Activated naive CD8-positive, alpha-beta T cell (primary cell): Measurements from ENCODE around the gene TGM4.
"Not testable (repeated sequence)": the region's sequence is repeated elsewhere in the genome, so short reads cannot be mapped to it uniquely, and the experiment has no call there.

ENCODE experiments used
- H3K27ac Mint-ChIP-seq: one replicate; pipeline ENCODE4 v1.8.0; 2021; ENCODE audit warnings: mixed read lengths
- H3K27me3 Mint-ChIP-seq: one replicate; pipeline ENCODE4 v1.8.0; 2021; ENCODE audit warnings: mixed read lengths
- H3K36me3 Mint-ChIP-seq: one replicate; pipeline ENCODE4 v1.8.0; 2021; ENCODE audit warnings: mixed read lengths
- H3K4me1 Mint-ChIP-seq: one replicate; pipeline ENCODE4 v1.8.0; 2021; ENCODE audit warnings: low read depth, mixed read lengths
- H3K4me3 Mint-ChIP-seq: one replicate; pipeline ENCODE4 v1.8.0; 2021; ENCODE audit warnings: mild to moderate bottlenecking, mixed read lengths
- H3K9me3 Mint-ChIP-seq: one replicate; pipeline ENCODE4 v1.8.0; 2021; ENCODE audit warnings: low read depth, mixed read lengths

Gene TGM4

DNA sequence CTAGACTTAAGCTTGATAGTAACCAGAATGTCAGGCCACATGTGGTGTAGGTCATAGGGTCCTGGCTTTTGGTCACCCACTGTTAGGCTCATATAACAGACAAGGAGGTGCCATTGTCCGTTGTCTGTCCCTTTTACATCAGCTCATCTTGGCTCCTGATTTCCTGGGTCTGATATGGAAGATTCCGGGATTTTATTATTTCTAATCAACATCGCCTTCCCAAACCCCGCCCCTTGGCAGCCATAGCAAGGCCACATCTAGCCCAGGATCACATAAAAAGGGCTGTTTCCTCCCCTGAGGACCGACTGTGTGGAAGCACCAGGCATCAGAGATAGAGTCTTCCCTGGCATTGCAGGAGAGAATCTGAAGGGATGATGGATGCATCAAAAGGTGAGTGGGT lies at the start of gene TGM4:
Gene TGM4, plus strand, starts transcription at position 301 of the 400 bp plus-strand sequence. Its CDS starts 71 bp downstream, at position 372.
- Mint-ChIP-seq H3K27me3 (peaks cover 2% of the 10 kb centered on the region), H3K4me3 (no peak within 1 kb of the TSS), H3K9me3 (no peaks in the 10 kb centered on the region), H3K36me3 (no peaks in the 10 kb centered on the region), H3K27ac (no peak within 1 kb of the TSS), H3K4me1 (no peaks in the 10 kb centered on the region)

DNA sequence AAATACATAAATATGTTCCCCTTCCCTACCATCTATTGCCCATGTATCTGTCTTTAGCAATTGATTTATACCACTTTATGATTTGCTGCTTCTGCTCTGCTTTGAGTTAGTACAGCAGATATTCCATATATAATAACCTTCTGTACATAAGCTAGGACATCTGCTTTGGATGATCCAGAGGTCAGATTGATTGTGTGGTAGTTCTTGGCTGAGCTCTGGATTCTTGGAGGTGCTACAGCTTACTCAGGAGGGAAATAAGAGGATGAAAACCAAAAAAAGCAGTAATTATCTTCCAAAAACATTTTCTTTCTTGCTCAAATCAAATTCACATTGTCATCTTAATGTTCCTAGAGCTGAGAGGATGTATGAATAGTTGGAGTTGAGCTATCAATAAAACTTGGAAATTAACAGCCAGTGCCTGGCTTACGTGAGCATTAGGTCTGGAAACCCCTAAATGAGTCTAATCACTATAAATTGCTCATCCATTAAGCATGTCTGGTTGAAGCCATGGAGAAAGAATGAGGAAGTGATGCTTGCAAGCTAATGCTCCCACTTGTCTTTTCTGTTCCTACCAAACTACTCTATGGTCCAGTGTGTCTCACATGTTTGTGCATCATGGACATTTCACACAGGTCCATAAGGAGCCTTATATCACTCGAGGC lies 49.0 kb upstream of the TGM4 start:
- Mint-ChIP-seq H3K27ac (no peak overlapping the region), H3K27me3 (no peaks in the 10 kb centered on the region), H3K4me1 (no peaks in the 10 kb centered on the region), H3K36me3 (no peaks in the 10 kb centered on the region), H3K9me3 (no peaks in the 10 kb centered on the region), H3K4me3 (no peak overlapping the region)

DNA sequence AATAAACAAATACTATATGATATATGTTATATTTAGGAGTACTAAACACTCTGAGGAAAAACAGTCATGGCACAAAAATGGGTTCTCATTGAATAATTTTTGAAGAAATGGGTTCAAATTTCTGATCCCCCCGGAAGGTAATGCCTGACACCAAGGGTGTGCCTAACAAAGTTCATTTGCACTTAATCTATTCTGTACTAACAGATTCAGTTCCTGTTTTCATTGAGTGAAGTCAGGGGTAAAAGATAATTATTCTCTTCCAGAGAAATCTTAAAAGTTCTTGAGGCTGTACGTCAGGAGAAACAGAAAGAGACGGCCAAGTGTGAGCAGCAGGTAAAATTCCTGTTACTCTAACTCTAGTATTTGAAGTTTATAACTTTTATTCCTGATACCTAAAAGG lies 47.2 kb upstream of the TGM4 start:
- Mint-ChIP-seq H3K36me3 (no peaks in the 10 kb centered on the region), H3K9me3 (no peaks in the 10 kb centered on the region), H3K27me3 (no peaks in the 10 kb centered on the region), H3K4me1 (no peaks in the 10 kb centered on the region), H3K4me3 (no peak overlapping the region), H3K27ac (no peak overlapping the region)

DNA sequence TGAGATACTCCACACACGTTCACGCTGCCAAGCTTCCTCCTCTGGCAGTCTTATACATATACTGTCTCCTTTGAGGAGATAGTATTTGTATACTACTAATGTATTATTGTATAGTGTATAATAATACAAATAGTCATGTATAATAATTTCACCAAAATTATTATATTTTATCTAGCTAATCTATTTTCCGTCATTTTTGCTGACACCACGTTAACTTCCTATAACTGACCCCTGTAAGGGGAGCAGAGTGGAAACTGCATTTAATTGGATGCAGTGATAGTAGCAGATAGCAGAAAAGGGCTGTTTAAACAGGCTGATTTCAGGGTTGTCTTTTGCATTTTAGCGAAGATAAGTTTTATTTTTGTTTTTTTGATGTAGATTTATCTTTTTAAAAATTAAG lies 43.2 kb upstream of the TGM4 start:
- Mint-ChIP-seq H3K9me3 (no peaks in the 10 kb centered on the region), H3K27ac (no peak overlapping the region), H3K27me3 (no peaks in the 10 kb centered on the region), H3K4me1 (no peaks in the 10 kb centered on the region), H3K36me3 (peaks cover 4% of the 10 kb centered on the region), H3K4me3 (no peak overlapping the region)

DNA sequence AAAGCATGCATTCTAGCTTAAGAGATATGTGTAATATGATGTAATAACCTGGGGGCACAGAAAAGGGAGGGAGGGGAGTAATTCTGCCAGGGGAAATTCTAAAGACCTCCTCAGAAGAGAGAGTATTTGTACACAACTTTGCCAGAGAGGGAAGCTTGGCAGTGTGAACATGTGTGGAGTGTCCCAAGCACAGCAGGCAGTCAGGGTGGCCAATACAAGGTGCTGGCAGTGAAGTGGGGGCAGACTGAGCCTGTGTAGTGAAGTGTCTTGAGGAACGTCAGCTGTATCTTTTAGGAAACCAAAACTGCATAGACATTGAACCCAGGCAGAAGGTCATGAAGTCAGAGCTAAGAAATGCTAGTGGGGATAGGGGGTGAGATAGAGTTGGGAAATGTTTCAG lies 42.4 kb upstream of the TGM4 start:
- H3K4me3 Mint-ChIP-seq, result no peak overlapping the region
- no peak overlapping the region for H3K27ac Mint-ChIP-seq
- H3K4me1 Mint-ChIP-seq, result no peaks in the 10 kb centered on the region
- peaks cover 6% of the 10 kb centered on the region for H3K36me3 Mint-ChIP-seq
- H3K9me3 Mint-ChIP-seq, result peaks cover 6% of the 10 kb centered on the region
- H3K27me3 Mint-ChIP-seq, result no peaks in the 10 kb centered on the region

DNA sequence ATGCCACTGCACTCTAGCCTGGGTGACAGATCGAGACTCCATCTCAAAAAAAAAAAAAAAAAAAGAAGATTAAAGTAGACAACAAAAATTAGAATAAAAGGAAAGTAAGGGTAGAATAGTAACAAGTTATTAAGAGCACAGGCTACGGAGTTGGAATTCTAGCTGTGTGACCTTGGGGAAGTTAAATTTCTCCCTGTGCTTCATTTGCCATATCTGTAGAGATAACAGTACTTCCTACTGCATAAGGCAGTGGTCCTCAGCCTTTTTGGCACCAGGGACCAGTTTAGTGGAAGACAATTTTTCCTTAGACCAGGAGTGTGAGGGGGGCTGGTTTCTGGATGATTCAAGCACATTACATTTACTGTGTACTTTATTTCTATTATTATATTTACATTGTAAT lies 41.4 kb upstream of the TGM4 start:
- Mint-ChIP-seq H3K4me1 (no peaks in the 10 kb centered on the region), H3K27ac (no peak overlapping the region), H3K36me3 (peaks cover 6% of the 10 kb centered on the region), H3K9me3 (peaks cover 11% of the 10 kb centered on the region), H3K27me3 (no peaks in the 10 kb centered on the region), H3K4me3 (no peak overlapping the region)

DNA sequence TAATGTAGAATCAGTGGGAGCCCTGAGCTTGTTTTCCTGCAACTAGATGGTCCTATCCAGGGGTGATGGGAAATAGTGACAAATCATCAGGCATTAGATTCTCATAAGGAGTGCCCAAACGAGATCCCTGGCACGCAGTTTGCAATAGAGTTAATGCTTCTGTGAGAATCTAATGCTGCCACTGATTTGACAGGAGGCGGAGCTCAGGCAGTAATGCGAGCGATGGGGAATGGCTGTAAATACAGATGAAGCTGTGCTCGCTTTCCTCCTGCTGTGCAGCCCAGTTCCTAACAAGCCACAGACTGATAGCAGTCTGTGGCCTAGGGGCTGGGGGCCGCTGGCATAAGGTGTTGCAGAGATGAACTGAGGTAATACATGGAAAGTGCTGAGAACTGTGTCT lies 41.0 kb upstream of the TGM4 start:
- H3K36me3 Mint-ChIP-seq, result peaks cover 6% of the 10 kb centered on the region
- H3K9me3 Mint-ChIP-seq, result peaks cover 11% of the 10 kb centered on the region
- no peaks in the 10 kb centered on the region for H3K4me1 Mint-ChIP-seq
- H3K27me3 Mint-ChIP-seq, result no peaks in the 10 kb centered on the region
- H3K27ac Mint-ChIP-seq, result no peak overlapping the region
- no peak overlapping the region for H3K4me3 Mint-ChIP-seq

DNA sequence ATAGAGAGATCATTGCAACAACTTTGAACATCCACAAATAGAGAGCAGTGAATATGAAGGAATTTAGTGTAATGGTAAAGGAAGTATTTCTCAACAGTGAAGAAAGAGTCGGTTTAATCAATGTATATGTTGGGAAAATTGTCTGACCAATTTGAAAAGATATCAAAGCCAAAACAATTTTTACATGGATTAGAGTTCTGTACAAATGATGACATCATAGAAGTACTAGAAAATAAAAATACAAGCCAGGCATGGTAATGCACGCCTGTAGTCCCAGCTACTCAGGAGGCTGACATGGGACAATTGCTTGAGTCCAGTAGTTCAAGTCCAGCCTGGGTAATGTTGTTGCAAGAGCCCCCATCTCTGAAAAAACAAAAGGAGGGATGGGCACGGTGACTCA lies 38.7 kb upstream of the TGM4 start:
- peaks cover 13% of the 10 kb centered on the region for H3K36me3 Mint-ChIP-seq
- H3K9me3 Mint-ChIP-seq, result peaks cover 11% of the 10 kb centered on the region
- no peak overlapping the region for H3K27ac Mint-ChIP-seq
- no peak overlapping the region for H3K4me3 Mint-ChIP-seq
- H3K4me1 Mint-ChIP-seq, result no peaks in the 10 kb centered on the region
- no peaks in the 10 kb centered on the region for H3K27me3 Mint-ChIP-seq

DNA sequence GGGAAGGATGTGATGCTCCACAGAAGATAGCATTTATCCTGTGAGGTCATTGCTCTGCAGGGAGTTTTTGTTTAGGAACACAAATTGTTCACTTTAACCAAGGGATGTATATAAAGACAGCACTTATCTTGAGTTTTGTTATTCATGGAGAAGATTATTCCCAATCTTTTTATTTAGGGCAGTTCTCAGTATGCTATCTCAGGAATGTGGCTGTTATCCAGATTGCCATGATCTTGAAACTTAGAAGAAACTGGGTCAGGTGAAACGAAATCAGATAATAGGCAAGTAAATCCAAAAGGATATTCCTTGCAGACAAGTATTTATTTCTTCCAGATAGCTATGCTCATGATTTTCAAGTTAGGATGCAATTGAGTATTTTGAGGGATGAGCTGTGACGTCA lies 32.0 kb upstream of the TGM4 start:
- Mint-ChIP-seq H3K27ac (no peak overlapping the region), H3K4me3 (no peak overlapping the region), H3K4me1 (no peaks in the 10 kb centered on the region), H3K36me3 (peaks cover 10% of the 10 kb centered on the region), H3K9me3 (peaks cover 1% of the 10 kb centered on the region), H3K27me3 (no peaks in the 10 kb centered on the region)

DNA sequence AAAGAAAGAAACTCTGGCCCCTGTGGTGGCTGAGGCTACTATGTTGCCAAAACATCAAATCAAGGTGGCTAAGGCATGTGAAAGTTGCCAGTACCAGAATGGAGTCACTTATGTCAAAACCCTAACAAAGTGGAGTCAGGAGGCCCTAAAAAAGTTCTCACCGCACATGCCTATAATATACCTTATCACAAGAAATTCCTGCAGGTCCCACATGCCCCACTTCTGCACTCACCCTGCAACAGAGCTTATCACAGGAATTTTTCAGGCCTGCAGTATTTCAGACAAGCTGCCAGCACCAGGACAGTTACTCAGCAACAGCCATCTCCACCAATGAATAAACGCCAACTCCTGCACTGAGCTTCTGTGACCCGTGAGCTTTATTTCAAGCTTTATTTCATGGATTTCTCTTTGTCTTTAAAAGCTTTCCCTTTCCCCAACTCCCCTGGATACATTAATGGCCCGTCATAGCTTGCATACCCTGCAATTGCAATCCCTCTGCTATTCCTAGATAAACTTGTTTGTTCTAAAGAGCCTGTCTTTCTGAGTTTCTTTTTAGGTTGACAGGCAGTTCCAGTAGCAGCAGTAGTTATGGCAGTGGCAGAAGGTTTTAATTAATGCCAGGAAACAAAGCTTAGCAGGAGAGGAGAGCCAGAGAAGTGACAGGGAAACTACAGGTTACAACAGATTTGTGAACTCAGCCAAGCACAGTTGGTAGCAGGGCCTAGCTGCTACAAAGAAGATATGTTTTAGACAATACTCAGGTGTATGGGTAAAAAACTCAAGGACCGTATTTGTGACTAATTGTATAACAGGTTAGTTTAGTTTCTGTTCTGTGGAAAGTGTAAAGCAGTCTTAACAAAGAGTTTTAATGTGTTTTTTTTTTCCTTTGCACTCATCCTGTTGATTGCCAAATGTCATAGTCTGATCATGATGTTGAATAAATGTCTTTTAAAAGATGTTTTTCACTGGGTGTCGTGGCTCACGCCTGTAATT lies 28.6 kb upstream of the TGM4 start:
- no peaks in the 10 kb centered on the region for H3K27me3 Mint-ChIP-seq
- no peaks in the 10 kb centered on the region for H3K9me3 Mint-ChIP-seq
- no peaks in the 10 kb centered on the region for H3K4me1 Mint-ChIP-seq
- H3K36me3 Mint-ChIP-seq, result peaks cover 2% of the 10 kb centered on the region
- H3K4me3 Mint-ChIP-seq, result no peak overlapping the region
- H3K27ac Mint-ChIP-seq, result no peak overlapping the region

DNA sequence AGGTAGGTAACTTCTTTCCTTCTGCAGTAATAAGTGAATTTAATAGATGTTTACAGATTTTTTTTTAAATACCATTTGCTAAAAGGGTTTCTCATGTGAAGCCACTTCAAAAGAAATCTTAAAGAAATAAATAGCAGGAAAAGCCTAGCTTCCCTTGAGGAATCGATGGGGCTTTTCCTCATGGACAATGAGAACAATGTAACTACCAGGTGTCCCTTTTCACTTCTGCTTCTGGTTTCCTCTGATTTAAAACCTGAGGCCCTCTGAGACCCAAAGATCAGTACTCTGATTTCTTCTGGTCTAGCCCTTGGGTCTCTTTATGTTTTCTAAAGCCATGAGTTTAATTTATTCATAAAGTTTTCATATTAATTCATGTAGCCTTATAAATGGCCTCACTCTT lies 25.8 kb upstream of the TGM4 start:
- H3K27me3 Mint-ChIP-seq, result no peaks in the 10 kb centered on the region
- no peaks in the 10 kb centered on the region for H3K9me3 Mint-ChIP-seq
- H3K4me1 Mint-ChIP-seq, result no peaks in the 10 kb centered on the region
- H3K4me3 Mint-ChIP-seq, result no peak overlapping the region
- H3K27ac Mint-ChIP-seq, result no peak overlapping the region
- peaks cover 1% of the 10 kb centered on the region for H3K36me3 Mint-ChIP-seq

DNA sequence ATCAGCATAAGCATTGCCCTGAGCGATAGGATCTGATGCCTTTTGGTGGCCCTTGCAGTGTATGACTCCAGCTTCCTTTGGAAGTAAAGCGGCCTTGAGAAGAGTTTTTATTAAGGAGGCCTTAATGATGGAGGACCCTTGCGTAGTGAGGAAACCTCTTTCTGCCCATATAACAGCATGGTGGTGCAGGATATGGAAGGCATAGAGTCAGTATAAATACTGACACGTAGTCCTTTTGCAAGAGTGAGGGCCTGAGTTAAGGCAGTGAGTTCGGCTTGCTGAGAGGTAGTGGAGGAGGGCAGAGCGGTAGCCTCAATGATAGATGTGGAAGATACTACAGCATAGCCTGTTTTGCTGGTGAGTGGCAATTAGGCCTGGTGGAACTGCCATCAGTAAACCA lies 17.7 kb upstream of the TGM4 start:
- H3K4me3 Mint-ChIP-seq, H3K9me3 Mint-ChIP-seq, H3K36me3 Mint-ChIP-seq, H3K27ac Mint-ChIP-seq, H3K4me1 Mint-ChIP-seq, H3K27me3 Mint-ChIP-seq: not testable (repeated sequence)

DNA sequence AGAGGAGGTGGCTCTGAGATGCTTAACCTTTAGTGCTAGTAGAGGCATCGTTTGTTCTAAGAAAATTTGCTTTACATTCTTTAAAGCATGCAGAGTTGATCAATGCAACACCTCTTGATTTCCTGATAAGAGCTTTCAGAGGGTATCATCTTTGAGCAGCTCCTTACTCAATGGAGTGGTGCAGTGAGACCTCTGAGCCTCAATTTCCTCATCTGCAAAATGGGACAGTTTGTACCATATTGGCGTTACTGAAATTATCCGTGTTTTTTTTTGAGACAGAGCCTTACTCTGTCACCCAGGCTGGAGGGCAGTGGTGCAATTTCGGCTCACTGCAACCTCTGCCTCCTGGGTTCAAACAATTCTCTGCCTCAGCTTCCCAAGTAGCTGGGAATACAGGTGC lies 14.3 kb upstream of the TGM4 start:
- Mint-ChIP-seq H3K36me3 (peaks cover 3% of the 10 kb centered on the region), H3K9me3 (no peaks in the 10 kb centered on the region), H3K27me3 (no peaks in the 10 kb centered on the region), H3K27ac (no peak overlapping the region), H3K4me1 (peaks cover 31% of the 10 kb centered on the region), H3K4me3 (peak overlapping the region; percentile 27)

DNA sequence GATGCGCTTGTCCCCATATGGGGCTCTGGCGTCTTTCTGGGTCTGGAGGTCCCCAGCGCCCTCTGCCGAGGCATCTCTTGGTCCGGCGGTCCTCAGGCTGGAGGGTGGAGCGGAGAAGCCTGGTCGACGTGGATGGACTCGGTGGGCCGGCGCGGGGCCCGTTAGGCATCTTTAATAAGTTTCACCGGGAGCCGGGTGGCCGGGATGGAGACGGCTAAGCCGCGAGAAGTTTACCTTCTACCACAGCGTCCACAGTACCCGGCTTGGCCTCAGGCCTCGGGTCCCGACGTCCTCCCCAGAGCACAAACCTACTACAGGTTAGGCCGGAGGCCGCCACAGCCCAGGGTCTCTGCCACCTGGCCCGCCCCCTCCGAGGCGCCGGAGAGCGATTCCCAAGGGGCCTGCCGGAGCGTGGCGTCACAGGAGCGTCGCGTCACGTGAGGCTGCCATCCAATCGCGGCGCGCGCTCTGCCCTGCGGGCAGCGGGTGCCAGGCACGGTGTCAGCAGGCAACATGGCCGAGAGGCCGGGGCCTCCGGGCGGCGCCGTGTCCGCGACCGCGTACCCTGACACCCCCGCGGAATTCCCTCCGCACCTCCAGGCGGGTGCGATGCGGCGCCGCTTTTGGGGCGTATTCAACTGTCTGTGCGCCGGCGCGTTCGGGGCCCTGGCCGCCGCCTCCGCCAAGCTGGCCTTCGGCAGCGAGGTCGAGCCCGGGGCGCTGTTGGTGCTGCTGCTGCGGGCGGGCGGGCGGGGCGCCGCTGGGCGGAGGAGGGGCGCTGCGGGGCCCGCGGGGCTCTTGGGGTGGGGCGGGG lies 12.8 kb upstream of the TGM4 start, which contains the start of gene TMEM42:
Gene TMEM42, plus strand, starts transcription at position 501 of the 814 bp plus-strand sequence. Its CDS starts 13 bp downstream, at position 514.
- Mint-ChIP-seq H3K4me1 (peaks cover 43% of the 10 kb centered on the region), H3K27me3 (no peaks in the 10 kb centered on the region), H3K9me3 (no peaks in the 10 kb centered on the region), H3K36me3 (peaks cover 3% of the 10 kb centered on the region), H3K27ac (peak within 1 kb of the TSS; percentile 91), H3K4me3 (peak within 1 kb of the TSS; percentile 90)

DNA sequence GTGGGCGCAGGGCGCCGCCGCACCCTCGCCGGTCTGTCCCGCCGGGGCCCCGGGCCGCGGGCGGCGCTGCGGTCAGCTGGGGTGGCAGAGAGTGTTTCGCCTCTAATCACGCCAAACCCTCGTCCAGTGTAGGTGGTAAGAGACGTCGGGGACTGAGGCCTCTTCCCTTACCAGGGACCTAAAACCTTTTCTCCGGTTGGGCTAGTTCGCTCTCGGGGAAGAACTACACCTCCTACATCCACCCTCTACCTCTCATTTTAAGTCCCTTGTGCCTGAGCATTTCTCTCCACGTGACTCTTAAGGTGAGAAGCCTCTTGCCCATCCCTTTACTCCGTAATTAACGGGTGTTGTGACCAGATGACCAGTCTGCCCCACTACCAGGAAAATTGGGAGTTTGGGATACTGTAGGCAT lies 12.2 kb upstream of the TGM4 start:
- H3K27ac Mint-ChIP-seq, result peak overlapping the region; percentile 91
- no peaks in the 10 kb centered on the region for H3K9me3 Mint-ChIP-seq
- peaks cover 3% of the 10 kb centered on the region for H3K36me3 Mint-ChIP-seq
- no peaks in the 10 kb centered on the region for H3K27me3 Mint-ChIP-seq
- H3K4me1 Mint-ChIP-seq, result peaks cover 50% of the 10 kb centered on the region
- H3K4me3 Mint-ChIP-seq, result peak overlapping the region; percentile 88
